Measurements from ENCODE around the gene CUX1.
A peak's percentile ranks its signal among the peaks of the same experiment; 100 is the strongest.
"Not testable (repeated sequence)": the region's sequence is repeated elsewhere in the genome, so short reads cannot be mapped to it uniquely, and the experiment has no call there.

Gene CUX1

DNA sequence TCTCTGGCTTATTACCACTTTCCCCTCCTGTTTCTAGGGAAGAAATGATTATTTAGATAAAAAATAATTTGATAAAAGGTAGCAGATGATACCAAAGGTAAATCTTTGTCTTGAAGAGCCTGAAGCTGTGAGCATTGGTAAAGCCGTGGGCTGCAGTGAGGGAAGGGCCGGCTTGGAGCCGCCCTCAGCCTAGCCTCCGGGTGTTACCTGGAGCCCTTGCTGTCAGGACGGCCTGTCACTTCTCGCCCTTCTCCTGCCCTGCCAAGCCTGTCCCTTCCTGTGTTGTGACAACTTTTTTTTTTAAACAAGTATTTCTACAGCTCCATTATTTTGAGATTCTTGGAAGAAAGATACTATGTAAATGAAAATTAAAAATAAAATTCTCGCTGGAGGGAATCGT is 7.0 kb downstream of the CUX1 start:
- no peak for DNase-seq

DNA sequence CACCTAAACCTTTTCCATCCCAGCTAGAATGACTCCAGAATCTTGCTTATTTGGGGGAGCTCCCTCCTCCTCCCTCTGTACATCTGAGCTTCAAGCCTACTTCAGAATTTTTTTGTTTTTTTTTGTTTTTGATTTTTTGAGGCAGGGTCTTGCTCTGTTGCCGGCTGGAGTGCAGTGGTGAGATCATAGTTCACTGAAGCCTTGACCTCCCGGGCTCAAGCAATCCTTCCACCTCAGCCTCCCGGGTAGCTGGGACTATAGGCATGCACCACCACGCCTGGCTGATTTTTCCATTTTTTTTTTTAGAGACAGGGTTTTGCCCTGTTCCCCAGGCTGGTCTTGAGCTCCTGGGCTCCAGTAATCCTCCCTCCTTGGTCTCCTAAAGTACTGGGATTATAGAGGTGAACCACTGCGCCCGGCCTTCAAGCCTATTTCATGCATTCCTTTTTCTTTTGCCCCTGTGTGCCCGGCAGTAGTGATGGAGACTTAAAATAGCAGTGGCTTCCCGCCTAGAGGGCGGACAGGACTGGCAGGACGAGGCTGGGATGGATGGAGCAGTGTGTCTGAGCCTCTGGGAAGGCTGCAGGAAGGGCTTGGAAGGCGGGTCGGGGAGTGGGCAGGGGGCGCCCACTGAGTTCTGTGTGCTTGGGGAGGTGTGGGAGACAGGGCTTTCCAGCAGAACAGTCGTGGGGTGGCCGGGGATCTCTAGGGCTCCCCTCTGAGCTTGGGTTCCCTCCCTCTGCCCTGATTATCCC is 8.8 kb downstream of the CUX1 start:
- DNase-seq = no peak

DNA sequence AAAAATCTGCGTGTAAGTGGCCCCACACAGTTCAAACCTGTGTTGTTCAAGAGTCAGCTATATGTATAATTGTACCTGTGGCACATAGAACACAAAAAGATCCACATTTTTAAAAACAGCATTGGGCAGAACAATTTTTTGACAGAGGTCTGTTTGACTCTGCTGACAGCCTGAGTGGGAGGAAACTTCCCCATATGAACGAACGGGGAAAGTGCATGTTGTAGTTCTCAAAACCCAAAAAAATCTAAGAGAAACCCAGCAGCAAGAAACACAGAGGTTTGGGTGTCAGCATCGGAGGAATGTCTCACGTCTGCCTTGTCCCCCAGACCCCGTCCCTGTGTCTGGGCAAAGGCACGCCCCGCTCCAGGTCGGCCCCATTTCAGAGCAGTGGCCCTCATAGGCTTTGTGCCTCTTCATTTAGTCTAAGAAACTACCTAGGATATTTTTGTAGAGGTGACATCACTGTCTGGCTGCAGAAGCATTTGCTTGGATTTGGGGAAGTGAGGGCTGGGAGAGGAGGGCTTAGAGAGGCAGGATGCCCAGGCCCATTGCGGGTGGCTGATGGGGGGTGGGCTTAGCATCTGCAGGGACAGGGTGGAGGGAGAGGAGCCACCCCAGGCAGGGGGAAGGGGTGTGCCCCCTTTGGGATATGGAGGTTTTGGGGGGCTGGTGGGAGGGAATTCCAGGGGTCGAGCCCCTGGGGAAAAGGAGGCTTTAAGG is 11.0 kb downstream of the CUX1 start:
- DNase-seq = no peak

DNA sequence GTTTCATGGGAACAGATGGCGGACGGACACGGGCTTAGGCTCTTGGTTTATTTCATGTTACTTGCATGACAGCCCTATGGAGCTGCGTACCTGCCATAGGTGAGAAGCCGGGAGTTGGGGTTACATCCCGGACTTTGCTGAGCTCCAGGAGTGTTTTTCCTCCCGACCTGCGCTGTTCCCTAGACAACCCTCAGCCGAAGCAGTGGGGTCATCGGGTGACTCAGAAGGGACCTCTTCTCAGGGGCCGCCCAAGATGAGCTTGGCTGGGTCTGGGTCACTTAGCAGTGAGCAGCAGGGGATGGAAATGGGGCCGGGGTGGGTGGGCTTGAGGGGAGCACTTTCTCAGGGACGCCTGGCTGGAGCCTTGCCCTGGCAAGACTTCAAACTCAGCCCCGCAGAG is 11.9 kb downstream of the CUX1 start:
- DNase-seq = no peak

DNA sequence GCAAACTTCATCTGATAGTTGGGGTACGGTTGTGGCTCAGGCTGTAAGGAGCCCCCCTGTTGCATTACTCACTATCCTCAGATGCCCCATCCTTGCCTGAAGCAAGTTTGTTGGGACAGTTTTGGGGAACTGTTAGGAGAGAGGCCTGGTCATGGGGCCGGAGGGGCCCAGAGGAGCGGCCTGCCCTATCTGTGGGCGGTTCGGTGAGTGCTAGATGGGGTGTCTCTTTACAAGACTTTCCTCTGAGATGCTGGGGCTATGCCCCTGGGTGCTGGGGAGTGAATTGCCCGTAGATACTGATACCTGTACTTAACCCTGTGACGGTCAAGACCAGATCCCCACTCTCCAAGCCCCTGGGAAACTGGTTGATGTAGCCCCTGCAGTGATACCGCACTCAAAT is 12.4 kb downstream of the CUX1 start:
- DNase-seq = no peak

DNA sequence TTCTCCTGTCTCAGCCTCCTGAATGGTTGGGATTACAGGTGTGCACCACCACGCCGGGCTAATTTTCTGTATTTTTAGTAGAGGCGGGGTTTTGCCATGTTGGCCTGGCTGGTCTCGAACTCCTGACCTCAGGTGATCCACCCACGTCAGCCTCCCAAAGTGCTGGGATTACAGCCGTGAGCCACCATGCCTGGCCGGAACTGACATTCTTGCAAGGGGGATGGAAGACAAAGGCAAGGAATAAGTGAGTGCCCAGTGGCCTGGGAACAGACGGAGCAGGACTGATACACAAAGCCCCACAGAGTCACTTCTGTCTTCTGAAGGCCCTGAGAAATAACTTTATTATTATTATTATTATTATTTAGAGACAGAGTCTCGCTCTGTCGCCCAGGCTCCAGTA is 14.0 kb downstream of the CUX1 start:
- DNase-seq = not testable (repeated sequence)

DNA sequence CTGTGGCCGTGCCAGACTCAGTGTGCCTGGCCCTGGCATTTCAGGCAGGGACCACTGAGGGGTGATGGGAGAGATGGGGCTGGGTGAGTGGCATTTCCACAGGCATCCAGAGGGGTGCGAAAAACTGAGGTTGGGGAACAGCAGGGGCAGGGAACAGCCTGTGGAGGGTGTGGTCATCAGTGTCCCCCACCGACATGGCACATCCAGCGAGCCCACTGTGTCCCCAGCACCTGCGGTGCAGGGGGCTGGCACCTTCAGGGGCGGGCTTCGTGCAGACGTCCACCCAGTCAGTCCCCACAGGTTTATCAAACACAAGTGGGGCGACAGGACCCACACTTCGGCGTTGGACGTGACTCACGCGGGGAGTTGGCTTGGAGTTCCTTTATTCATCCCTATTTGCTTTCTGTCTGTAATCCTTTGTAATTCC is 14.8 kb downstream of the CUX1 start:
- DNase-seq = no peak

DNA sequence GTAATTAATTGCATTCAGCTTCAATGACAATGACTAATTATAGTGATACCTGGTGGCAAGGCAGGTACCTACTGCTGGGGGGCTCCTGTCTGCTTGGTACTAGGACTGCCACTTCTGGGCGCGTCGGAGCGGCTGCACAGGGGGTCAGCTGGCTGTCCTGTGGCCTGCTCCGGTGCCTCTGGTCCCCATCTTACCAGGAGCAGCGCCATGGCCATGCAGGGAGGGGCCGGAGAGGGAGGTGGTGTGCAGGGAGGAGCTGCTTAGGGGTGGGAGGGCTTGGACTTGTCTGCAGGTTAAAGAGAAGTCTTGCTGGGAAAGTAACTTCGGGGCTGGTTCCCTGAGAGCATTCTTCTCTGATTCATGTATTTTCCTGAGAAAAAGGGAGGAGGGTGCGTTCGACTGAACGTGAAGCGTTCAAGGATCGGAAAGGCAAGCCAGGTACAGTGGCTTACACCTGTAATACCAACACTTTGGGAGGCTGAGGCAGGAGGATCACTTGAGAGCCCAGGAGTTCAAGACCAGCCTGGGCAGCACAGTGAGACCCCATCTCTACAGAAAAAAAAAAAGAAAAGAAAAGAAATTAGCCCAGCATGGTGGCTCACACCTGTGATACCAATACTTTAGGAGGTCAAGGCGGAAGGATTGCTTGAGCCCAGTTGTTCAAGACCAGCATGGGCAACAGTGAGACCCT is 15.4 kb downstream of the CUX1 start:
- no peak for DNase-seq

DNA sequence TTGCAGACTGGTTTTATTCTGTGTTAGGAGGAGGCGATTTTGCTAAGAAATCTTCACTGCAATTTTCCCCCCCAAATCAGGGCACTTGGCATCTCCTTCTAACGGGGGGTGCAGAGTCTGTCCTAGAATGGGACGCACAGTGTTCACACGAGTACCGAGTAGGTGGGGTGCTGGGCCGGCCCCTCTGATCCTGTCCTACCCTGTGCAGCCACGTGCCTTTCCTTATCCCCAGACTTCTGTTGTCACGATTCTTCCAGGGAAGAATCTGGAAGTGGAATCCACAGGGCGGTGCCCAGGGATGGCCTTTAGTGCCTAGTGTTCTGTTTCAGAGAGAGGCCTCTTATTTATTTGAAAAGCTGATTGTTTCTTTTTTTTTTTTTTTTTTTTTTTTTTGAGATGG is 16.4 kb downstream of the CUX1 start:
- DNase-seq = no peak

DNA sequence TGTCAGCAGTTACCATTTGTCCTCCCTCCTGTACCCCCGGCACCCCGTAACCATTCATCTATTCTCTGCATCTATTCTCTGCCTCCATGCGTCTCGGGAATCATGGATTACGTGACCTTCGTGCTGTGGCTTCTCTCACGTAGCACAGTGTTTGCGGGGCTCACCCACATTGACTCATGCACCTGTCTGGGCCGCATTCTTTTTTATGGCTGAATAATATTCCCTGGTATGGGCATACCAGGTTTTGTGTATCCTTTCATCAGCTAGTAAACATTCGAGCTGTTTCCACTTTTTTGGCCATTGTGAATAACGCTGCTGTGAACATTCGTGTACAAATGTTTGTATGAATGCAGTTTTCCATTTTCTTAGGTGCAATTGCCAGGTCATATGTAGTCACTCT is 17.7 kb downstream of the CUX1 start:
- no peak for DNase-seq

DNA sequence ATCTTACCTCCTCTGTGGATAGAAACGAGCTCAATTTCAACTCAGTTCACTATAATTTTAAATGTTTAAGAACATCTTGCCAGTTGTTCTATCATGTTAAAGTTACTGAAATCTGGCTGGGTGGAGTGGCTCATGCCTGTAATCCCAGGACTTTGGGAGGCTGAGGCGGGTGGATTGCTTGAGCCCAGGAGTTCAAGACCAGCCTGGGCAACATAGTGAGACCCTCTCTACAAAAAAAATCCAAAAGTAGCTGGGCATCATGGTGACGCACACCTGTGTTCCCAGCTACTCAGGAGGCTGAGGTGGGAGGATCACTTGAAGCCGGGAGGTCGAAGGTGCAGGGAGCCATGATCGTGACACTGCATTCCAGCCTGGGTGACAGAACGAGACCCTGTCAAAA is 20.0 kb downstream of the CUX1 start:
- DNase-seq = not testable (repeated sequence)

DNA sequence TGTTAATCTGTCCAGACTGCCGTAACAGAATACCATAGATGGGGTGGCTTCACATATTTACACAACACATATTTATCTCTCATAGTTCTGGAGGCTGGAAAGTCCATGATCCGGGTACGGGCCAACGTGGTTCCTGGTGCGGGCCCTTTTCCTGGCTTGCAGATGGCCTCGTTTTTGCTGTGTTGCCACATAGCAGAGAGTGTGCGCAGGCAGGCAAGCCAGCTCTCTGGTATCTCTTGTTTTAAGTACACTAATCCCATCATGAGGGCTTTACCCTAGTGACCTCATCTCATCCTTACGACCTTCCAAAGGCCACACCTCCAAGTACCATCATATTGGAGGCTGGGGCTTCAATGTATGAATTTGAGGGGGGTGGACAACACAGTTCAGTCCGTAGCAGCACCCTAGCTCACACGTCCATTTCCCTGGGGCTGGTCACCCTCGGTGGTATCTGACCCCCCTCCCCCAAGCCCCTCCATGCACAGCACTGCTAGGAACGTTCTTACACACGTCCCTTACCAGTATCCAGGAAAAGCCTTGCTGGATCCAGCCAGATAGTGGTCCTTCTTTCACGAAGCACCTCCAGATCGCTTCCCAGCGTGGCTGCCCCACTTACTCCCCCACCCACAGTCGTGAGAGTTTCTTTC is 21.5 kb downstream of the CUX1 start:
- DNase-seq = no peak

DNA sequence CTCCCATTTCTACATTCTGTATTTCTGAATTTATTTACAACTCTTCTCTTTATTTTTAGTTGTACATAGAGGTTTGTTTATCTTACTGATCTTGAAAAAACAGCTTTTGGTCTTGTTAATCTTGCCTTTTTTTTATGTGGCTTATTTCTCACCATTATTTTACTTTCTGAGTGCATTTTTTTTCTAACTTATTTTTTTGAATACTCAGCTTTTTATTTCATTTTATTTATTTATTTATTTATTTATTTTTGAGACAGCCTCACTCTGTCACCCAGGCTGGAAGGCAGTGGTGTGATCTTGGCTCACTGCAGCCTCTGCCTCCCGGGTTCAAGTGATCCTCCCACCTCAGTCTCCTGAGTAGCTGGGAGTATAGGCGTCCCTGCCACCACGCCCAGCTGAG is 23.9 kb downstream of the CUX1 start:
- no peak for DNase-seq

DNA sequence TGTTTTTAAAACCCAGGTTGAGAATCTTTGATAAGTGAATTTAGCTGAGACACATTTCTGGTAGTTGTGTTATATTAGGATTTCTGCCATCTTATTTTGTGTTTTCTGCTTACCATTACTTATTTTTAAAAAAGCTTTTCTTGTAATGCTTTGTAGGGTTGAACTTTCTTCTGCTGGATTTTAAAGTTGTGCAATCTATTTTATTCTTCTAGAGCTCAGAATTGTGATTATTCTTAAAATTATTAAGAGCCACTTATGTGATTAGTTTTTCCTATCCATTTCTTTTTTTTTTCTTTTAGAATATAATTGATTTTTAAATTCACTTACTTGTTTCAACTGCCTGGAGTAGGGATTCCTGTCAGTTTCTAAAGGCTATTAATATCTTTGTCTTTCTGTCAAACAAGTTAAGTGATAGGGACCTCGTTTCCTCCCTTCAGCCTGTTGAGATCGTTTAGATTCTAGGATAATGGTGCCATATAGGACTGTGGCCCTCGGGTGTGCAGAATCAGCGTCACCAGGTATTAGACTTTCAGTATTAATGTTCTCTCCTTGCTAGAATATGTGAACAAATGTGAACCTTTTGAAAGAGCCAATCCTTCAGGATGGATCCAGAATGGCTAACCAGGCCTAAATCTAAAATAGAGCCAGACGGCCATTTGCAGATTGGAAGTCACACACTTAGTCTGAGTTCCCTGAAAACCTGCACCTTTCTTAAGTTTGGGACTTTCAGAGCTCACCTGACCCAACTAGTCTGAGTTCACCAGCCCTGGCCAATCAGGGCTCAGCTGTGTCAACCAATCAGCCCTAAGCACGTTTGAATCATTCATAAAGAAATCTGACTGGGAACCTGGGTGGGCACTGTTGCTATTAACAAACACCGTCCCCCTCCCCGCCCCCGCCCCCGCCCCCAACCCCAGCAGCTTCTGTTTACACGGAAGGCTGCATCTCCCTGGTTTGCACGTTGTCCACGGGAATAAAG is 26.2 kb downstream of the CUX1 start:
- DNase-seq = no peak

DNA sequence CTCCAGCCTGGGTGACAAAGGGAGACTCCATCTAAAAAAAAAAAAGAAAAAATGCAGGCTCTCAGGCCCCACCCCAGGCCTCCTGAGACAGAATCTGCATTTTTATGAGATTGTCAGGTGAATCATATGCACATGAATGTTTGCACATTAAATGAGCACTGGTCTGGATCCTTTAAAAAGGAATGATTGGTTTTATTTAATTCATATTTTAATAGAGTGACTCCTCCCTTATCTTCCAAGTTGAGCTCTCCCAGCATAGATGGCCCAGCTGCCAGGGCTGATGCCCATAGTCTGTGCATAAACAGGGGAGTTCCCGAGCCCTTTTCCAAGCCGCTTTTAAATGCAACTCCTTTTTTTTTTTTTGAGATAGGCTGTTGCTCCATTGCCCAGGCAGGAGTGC is 28.5 kb downstream of the CUX1 start:
- no peak for DNase-seq

DNA sequence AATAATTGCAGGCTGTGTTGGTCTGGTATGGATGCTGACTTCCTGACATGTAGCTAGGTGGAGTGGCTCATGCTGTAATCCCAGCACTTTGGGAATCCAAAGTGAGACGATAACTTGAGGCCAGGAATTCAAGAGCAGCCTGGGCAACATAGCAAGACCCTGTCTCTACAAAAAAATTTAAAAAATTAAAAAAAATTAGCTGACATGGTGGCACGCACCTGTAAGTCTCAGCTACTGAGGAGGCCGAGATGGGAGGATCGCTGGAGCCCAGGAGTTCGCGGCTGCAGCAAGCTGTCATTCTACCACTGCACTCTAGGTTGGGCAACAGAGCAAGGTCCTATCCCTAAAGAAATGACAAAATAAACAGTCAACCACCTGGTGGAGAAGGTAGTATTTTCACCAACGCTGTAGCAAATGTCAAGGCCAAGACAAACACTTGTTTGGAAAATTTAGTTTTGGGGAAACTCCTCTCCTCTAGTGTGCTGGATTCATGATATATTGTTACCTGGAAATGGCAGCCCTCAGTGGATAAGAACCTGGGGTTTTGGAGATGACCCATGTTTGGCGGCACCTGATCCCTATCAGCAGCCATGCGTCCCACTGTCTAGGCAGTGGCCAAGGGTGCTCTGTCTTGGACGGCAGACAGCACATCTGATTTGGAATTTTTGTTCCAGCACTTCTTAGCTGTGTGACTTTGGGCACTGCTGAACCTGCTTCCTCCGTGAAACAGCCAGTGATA is 29.5 kb downstream of the CUX1 start:
- no peak for DNase-seq

DNA sequence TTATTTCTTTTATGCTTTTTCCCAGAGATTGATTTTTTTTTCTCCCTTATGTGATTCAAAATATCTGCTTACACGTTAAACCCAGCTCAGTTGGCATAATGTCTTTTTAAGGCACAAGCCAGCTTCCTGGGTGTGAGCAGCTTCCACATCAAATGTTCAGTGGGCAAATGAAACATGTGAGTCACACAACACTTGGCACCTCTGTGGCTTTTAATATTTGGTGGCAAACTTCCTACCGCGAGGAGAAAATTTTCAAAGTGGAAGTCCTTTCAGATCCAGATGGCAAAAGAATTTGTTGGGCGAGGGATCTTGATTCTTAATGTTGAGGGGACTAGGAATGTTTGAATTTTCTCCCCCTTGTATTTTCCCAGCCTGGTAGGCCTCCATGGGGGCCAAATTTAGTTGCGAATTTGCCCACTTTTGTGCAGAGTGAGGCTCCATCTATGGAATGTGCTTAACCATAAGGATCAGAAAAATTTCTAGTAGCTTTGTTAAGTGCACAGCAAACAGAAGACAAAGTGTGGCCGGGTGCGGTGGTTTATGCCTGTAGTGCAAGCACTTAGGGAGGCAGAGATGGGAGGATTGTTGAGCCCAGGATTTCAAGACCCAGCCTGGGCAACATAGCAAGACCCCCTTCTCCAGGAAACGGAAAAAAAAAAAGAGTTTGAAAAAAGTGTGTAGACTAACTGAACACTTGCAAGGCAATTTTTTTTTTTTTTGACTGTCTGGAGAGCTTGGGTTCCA is 31.0 kb downstream of the CUX1 start:
- peak; percentile 35 for DNase-seq

DNA sequence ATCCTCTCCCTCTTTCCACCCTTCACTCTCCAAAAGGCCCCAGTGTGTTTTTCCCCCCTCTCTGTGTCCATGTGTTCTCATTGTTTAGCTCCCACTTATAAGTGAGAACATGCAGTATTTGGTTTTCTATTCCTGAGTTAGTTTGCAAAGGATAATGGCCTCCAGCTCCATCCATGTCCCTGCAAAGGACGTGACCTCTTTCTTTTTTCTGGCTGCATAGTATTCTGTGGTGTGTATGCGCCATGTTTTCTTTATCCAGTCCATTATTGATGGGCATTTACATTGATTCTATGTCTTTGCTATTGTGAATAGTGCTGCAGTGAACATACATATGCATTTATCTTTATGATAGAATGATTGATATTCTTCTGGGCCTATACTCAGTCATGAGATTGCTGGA is 31.9 kb downstream of the CUX1 start:
- DNase-seq = not testable (repeated sequence)

DNA sequence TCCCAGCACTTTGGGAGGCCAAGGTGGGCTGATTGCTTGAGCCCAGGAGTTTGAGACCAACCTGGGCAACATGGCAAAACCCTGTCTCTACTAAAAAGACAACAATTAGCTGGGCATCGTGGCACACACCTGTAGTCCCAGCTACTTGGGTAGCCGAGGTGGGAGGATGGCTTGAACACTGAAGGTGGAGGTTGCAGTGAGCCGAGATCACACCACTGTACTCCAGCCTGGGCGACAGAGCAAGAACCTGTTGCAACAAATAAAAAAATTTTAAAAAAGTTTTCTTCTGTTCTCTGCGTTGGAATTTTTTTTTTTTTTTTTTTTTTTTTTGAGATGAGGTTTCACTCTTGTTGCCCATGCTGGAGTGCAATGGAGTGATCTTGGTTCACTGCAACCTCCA is 34.9 kb downstream of the CUX1 start:
- DNase-seq = not testable (repeated sequence)

DNA sequence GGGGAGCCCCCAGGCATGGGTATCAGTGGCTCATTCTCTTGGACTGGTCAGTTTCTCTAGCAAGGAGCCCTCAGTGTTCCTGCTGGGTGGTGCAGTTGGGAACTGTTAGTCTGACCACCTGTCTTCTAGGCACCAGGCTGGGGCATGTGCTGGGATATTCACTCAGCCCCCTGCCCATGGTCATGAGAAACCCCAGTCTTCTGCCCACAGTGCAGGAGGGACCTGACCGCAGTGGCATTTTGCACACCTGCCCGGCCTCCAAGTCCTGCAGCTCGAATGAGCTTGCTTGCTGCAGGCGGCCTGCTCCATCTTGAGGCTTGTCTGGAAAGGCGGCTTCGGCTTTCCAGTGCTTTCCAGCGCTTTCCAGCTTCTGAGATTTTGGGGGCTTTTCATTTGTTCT is 36.3 kb downstream of the CUX1 start:
- no peak for DNase-seq
